Measurements from ENCODE around the gene ZNF507.
"Not testable (repeated sequence)": the region's sequence is repeated elsewhere in the genome, so short reads cannot be mapped to it uniquely, and the experiment has no call there.

Gene ZNF507

GRCh38 chr19:32364040-32364439, 18.6 kb downstream of the ZNF507 start:
- no peak for TF ChIP-seq CTCF (IDR thresholded peaks at IDR 0.05; ENCODE audit: low read length, missing control alignments)
- no peak for DNase-seq (ENCODE audit: low read depth)
- no peak overlapping the region for H3K4me3 ChIP-seq (replicated peaks; ENCODE audit: low read depth, low read length)

GRCh38 chr19:32367063-32367462, 21.7 kb downstream of the ZNF507 start:
- TF ChIP-seq CTCF (IDR thresholded peaks at IDR 0.05; ENCODE audit: low read length, missing control alignments) = no peak
- no peak for DNase-seq (ENCODE audit: low read depth)
- H3K4me3 ChIP-seq (replicated peaks; ENCODE audit: low read depth, low read length) = no peak overlapping the region

- DNase-seq (ENCODE audit: low read depth) = no peak
- no peak for TF ChIP-seq CTCF (IDR thresholded peaks at IDR 0.05; ENCODE audit: low read length, missing control alignments)
- no peak overlapping the region for H3K4me3 ChIP-seq (replicated peaks; ENCODE audit: low read depth, low read length)
Observed at GRCh38 chr19:32367948-32368536, 22.6 kb downstream of the ZNF507 start.

- no peak overlapping the region for H3K4me3 ChIP-seq (replicated peaks; ENCODE audit: low read depth, low read length)
- DNase-seq (ENCODE audit: low read depth) = no peak
- no peak for TF ChIP-seq CTCF (IDR thresholded peaks at IDR 0.05; ENCODE audit: low read length, missing control alignments)
Observed at GRCh38 chr19:32368787-32369186, 23.4 kb downstream of the ZNF507 start.

- peak; percentile 33 for DNase-seq (ENCODE audit: low read depth)
- peak overlapping the region; percentile 39 for H3K4me3 ChIP-seq (replicated peaks; ENCODE audit: low read depth, low read length)
- TF ChIP-seq CTCF (IDR thresholded peaks at IDR 0.05; ENCODE audit: low read length, missing control alignments) = no peak
Observed at GRCh38 chr19:32372726-32373517, 27.5 kb downstream of the ZNF507 start.

GRCh38 chr19:32373585-32374295, 28.3 kb downstream of the ZNF507 start:
- DNase-seq (ENCODE audit: low read depth) = peak; percentile 99
- no peak for TF ChIP-seq CTCF (IDR thresholded peaks at IDR 0.05; ENCODE audit: low read length, missing control alignments)
- H3K4me3 ChIP-seq (replicated peaks; ENCODE audit: low read depth, low read length) = peak overlapping the region; percentile 39

- H3K4me3 ChIP-seq (replicated peaks; ENCODE audit: low read depth, low read length); DNase-seq (ENCODE audit: low read depth): not testable (repeated sequence)
Observed at GRCh38 chr19:32374362-32374761, 29.0 kb downstream of the ZNF507 start.

All from fibroblast of pulmonary artery (primary cell).